SIG-M5 treated with dmso at 0.1 percent for 504 hours (cell line): ENCODE results near the gene NAPSA.
"Not testable (repeated sequence)": the region's sequence is repeated elsewhere in the genome, so short reads cannot be mapped to it uniquely, and the experiment has no call there.

Source experiments
- DNase-seq: peaks from one replicate; lab custom pipeline; 2025; ENCODE audit not compliant: unreplicated experiment; lab: John Stamatoyannopoulos, UW

The NAPSA gene

GRCh38 chr19:50361290-50362029 is 4.0 kb downstream of the NAPSA start:
- DNase-seq: no peak

GRCh38 chr19:50359328-50359818 is 6.1 kb downstream of the NAPSA start:
- no peak for DNase-seq

GRCh38 chr19:50358483-50359327 is 6.7 kb downstream of the NAPSA start:
- DNase-seq: peak; percentile 47

- DNase-seq: peak; percentile 78
These were observed 8.0 kb downstream of the NAPSA start for GRCh38 chr19:50357178-50358100.

- DNase-seq: no peak
These were observed 8.7 kb downstream of the NAPSA start for GRCh38 chr19:50356691-50357177.

- DNase-seq: not testable (repeated sequence)
These were observed 12.0 kb downstream of the NAPSA start for GRCh38 chr19:50353487-50353880.

GRCh38 chr19:50352242-50352641 is 13.2 kb downstream of the NAPSA start:
- DNase-seq: no peak

- DNase-seq: no peak
These were observed 16.0 kb downstream of the NAPSA start for GRCh38 chr19:50349277-50350057.

GRCh38 chr19:50347089-50347581 is 18.3 kb downstream of the NAPSA start:
- DNase-seq: peak; percentile 44

GRCh38 chr19:50344661-50345318 is 20.6 kb downstream of the NAPSA start:
- peak; percentile 88 for DNase-seq

GRCh38 chr19:50341091-50341564 is 24.3 kb downstream of the NAPSA start:
- peak; percentile 95 for DNase-seq

- DNase-seq: no peak
These were observed 25.1 kb downstream of the NAPSA start for GRCh38 chr19:50340331-50340730.

- DNase-seq: not testable (repeated sequence)
These were observed 28.4 kb downstream of the NAPSA start for GRCh38 chr19:50337031-50337430.

- DNase-seq: no peak
These were observed 30.6 kb downstream of the NAPSA start for GRCh38 chr19:50334741-50335421.

- peak; percentile 46 for DNase-seq
These were observed 31.5 kb downstream of the NAPSA start for GRCh38 chr19:50333737-50334617.

- DNase-seq: peak; percentile 66
These were observed 32.2 kb downstream of the NAPSA start for GRCh38 chr19:50333235-50333736.
